Measurements from ENCODE around the gene TM9SF2. TPM values are rescaled to one million over a fixed set of nuclear protein-coding genes. Genes with fewer than 3 reads are reported as not detected.
"Not testable (repeated sequence)": the region's sequence is repeated elsewhere in the genome, so short reads cannot be mapped to it uniquely, and the experiment has no call there.

Gene TM9SF2
- total and polyA plus RNA-seq, 2 of the 4 experiments (the other 2 are of a cell fraction) = 46.1 to 85.5 TPM

GRCh38 chr13:99568901-99569300 is 67.6 kb downstream of the TM9SF2 start:
- H3K4me2 ChIP-seq (ENCODE audit: low read depth, low read length); H2BK15ac ChIP-seq (ENCODE audit: low read depth, low read length); H4K20me1 ChIP-seq (ENCODE audit: insufficient read depth, low read length); H3K36me3 ChIP-seq (ENCODE audit: control insufficient read depth, insufficient read depth, low read length); H2BK120ac ChIP-seq (ENCODE audit: low read depth, low read length); H3K27ac ChIP-seq (ENCODE audit: insufficient read depth, low read length); H4K91ac ChIP-seq (ENCODE audit: insufficient read depth, low read depth, low read length); dilution Hi-C loops (cut with HindIII; ENCODE audit: low sequenced_read_pairs, unreplicated experiment); H3K18ac ChIP-seq (ENCODE audit: low read depth, low read length); intact Hi-C loops (cut with micrococcal nuclease); H3K56ac ChIP-seq (ENCODE audit: extremely low read depth, insufficient read depth, low read length); H3K27me3 ChIP-seq (ENCODE audit: control insufficient read depth, insufficient read depth, low read length); H3K9ac ChIP-seq (ENCODE audit: low read depth, low read length); H2AK5ac ChIP-seq (ENCODE audit: low read depth, low read length); H3K4ac ChIP-seq (ENCODE audit: low read depth, low read length); H3K79me1 ChIP-seq (ENCODE audit: low read depth in 1 of 2, low read length in 2 of 2); H3K9me1 ChIP-seq (ENCODE audit: insufficient read depth, low read length); H3K9me3 ChIP-seq (ENCODE audit: control insufficient read depth, insufficient read depth, low read length); CTCF ChIA-PET; BruUV-seq (replicated peaks); H2BK5ac ChIP-seq (ENCODE audit: low read depth, low read length, poor library complexity, severe bottlenecking); H3K4me3 ChIP-seq (ENCODE audit: insufficient read depth, low read depth, low read length); H2BK20ac ChIP-seq (ENCODE audit: low read depth, low read length); ATAC-seq (ENCODE audit: low read depth); POLR2A ChIA-PET (ENCODE audit: unreplicated experiment); H3K14ac ChIP-seq (replicated peaks; ENCODE audit: low read depth, low read length); H2AFZ ChIP-seq (replicated peaks; ENCODE audit: low read length, poor library complexity); H4K5ac ChIP-seq (ENCODE audit: low read depth, low read length); H2AK9ac ChIP-seq (replicated peaks; ENCODE audit: low read depth, low read length, poor library complexity); H4K8ac ChIP-seq (ENCODE audit: low read depth in 2 of 2, low read length in 2 of 2); H3K4me1 ChIP-seq (ENCODE audit: control insufficient read depth, insufficient read depth, low read length); in situ Hi-C loops (cut with MboI; ENCODE audit: low sequenced_read_pairs); H3K23ac ChIP-seq (ENCODE audit: low read depth, low read length); DNase-seq: not testable (repeated sequence)
- WGBS, 2 experiments (ENCODE audit: extremely low coverage in 2 of 2, insufficient read length in 1 of 2) = no CpG with 5 or more reads among the region's 6 CpGs
